Mesothelial cell of epicardium (in vitro differentiated cells): ENCODE data around the gene CA14. TPM values are rescaled to one million over a fixed set of nuclear protein-coding genes. Genes with fewer than 3 reads are reported as not detected.

ENCODE experiments used
- DNase-seq, 2 experiments: peaks; one replicate each; pipeline ENCODE4 v3.0.0; 2021; ENCODE audit warnings: low spot score in 2 of 2; ENCODE audit not compliant: unreplicated experiment in 2 of 2
- H3K27ac Mint-ChIP-seq: 2 replicates; pipeline ENCODE4 v1.8.0; 2021; ENCODE audit warnings: mixed read lengths
- H3K27me3 Mint-ChIP-seq: 2 replicates; pipeline ENCODE4 v1.8.0; 2021; ENCODE audit warnings: low read depth, mixed read lengths
- H3K36me3 Mint-ChIP-seq: 2 replicates; pipeline ENCODE4 v1.8.0; 2021; ENCODE audit warnings: mixed read lengths
- H3K4me1 Mint-ChIP-seq: 2 replicates; pipeline ENCODE4 v1.8.0; 2021; ENCODE audit warnings: mixed read lengths
- H3K4me3 Mint-ChIP-seq: 2 replicates; pipeline ENCODE4 v1.8.0; 2021; ENCODE audit warnings: mild to moderate bottlenecking, moderate library complexity, mixed read lengths
- H3K9me3 Mint-ChIP-seq: 2 replicates; pipeline ENCODE4 v1.8.0; 2021; ENCODE audit warnings: mixed read lengths
- CTCF ChIP-seq: fragments of 200-600 bp; sonication (generic); IDR thresholded peaks from one replicate; pipeline ENCODE4 v1.5.0; 2021; ENCODE audit warnings: antibody characterized with exemption; ENCODE audit not compliant: unreplicated experiment
- total RNA-seq: library from RNA; stranded (reverse); gene quantifications from 3 replicates; pipeline ENCODE4 v1.2.1, GENCODE V29; 2021

Gene CA14
- total RNA-seq, 1 donor from 2014 or later, result 5.0 TPM

- H3K9me3 Mint-ChIP-seq, result no peaks in the 10 kb centered on the region
- H3K27ac Mint-ChIP-seq, result no peak overlapping the region
- no peak for TF ChIP-seq CTCF
- no peak overlapping the region for H3K4me3 Mint-ChIP-seq
- no peaks in the 10 kb centered on the region for H3K4me1 Mint-ChIP-seq
- peak in 1 of 2 experiments; percentile 11 for DNase-seq
- H3K36me3 Mint-ChIP-seq, result no peaks in the 10 kb centered on the region
- no peaks in the 10 kb centered on the region for H3K27me3 Mint-ChIP-seq
These were observed 14.6 kb upstream of the CA14 start for GRCh38 chr1:150243003-150243402.

- DNase-seq, result no peak
- no peaks in the 10 kb centered on the region for H3K9me3 Mint-ChIP-seq
- H3K27me3 Mint-ChIP-seq, result no peaks in the 10 kb centered on the region
- no peaks in the 10 kb centered on the region for H3K36me3 Mint-ChIP-seq
- H3K4me1 Mint-ChIP-seq, result no peaks in the 10 kb centered on the region
- H3K4me3 Mint-ChIP-seq, result no peak overlapping the region
- H3K27ac Mint-ChIP-seq, result no peak overlapping the region
- no peak for TF ChIP-seq CTCF
These were observed 7.6 kb upstream of the CA14 start for GRCh38 chr1:150249936-150250335.

GRCh38 chr1:150256198-150256553 lies 1.4 kb upstream of the CA14 start:
- H3K4me1 Mint-ChIP-seq, result peaks cover 54% of the 10 kb centered on the region
- H3K4me3 Mint-ChIP-seq, result peak overlapping the region; percentile 67
- no peaks in the 10 kb centered on the region for H3K9me3 Mint-ChIP-seq
- H3K36me3 Mint-ChIP-seq, result no peaks in the 10 kb centered on the region
- DNase-seq, result no peak
- peak; percentile 4 for TF ChIP-seq CTCF
- no peaks in the 10 kb centered on the region for H3K27me3 Mint-ChIP-seq
- peak overlapping the region; percentile 89 for H3K27ac Mint-ChIP-seq

GRCh38 chr1:150256554-150257341 lies 826 bp upstream of the CA14 start:
- no peak for TF ChIP-seq CTCF
- H3K4me1 Mint-ChIP-seq, result peaks cover 54% of the 10 kb centered on the region
- no peak for DNase-seq
- H3K9me3 Mint-ChIP-seq, result no peaks in the 10 kb centered on the region
- H3K4me3 Mint-ChIP-seq, result peak overlapping the region; percentile 67
- no peaks in the 10 kb centered on the region for H3K27me3 Mint-ChIP-seq
- H3K36me3 Mint-ChIP-seq, result no peaks in the 10 kb centered on the region
- H3K27ac Mint-ChIP-seq, result peak overlapping the region; percentile 89

- DNase-seq, result no peak
- H3K27ac Mint-ChIP-seq, result peak overlapping the region; percentile 89
- H3K27me3 Mint-ChIP-seq, result no peaks in the 10 kb centered on the region
- H3K36me3 Mint-ChIP-seq, result no peaks in the 10 kb centered on the region
- H3K4me3 Mint-ChIP-seq, result peak overlapping the region; percentile 67
- H3K9me3 Mint-ChIP-seq, result no peaks in the 10 kb centered on the region
- TF ChIP-seq CTCF, result no peak
- peaks cover 54% of the 10 kb centered on the region for H3K4me1 Mint-ChIP-seq
These were observed 1.6 kb downstream of the CA14 start for GRCh38 chr1:150259217-150259616.
